ENCODE measurements around the gene MAT2B. TPM values are rescaled to one million over a fixed set of nuclear protein-coding genes. Genes with fewer than 3 reads are reported as not detected.

Gene MAT2B
- total and polyA plus RNA-seq, 4 donors: 34.5 to 69.7 (median 52.6) TPM

DNA sequence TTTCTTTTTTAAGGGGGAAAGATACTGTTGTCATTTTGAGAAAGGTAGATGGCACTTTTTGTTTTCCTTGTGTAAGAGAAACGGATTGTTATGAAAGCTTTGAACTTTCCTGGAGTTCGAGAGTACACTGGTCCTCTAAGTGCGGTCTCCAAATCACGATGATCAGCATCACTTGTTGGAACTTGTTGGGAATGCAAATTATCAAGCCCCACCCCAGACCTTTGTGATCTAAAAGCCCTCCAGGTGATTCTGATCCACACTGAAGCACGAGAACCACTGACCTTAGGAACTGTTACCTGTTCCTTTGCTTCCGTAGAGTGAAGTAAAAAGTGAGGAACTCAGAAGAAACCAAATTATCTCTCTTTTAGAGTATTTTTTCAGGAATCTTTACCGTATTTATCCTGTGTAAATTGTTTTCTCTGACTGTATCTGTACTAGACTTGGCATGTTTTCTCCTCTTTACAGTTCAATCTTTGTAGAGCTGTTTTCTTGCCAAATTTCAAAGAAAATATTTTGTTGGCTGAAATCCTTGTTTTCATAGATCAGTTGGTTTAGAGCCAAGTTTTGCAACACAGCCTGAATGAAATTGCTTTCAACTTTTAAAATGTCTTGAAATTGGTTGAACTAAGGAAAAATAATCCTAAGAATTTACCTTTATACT is 4.0 kb downstream of the MAT2B start:
- 15 to 23% methylated on average over 7 of the region's 7 CpGs for WGBS, 2 donors
- Histone ChIP-seq H3K27me3 (ENCODE audit: control insufficient read depth in 3 of 3, insufficient read depth in 3 of 3, low read length in 2 of 3) (no peaks in the 10 kb centered on the region), H3K9ac (ENCODE audit: insufficient read depth in 1 of 2, low read length in 2 of 2) (peak overlapping the region in 1 of 2 donors; percentile 76), H3K4me3 (no peak overlapping the region), H3K4me1 (ENCODE audit: control insufficient read depth in 5 of 5, insufficient read depth in 5 of 5, low read length in 5 of 5) (peaks cover 0 to 48% (median 15%) of the 10 kb centered on the region in 5 donors), H3K36me3 (ENCODE audit: control insufficient read depth in 4 of 4, insufficient read depth in 4 of 4, low read length in 4 of 4) (peaks cover 2 to 17% (median 11%) of the 10 kb centered on the region in 4 donors), H3K9me3 (ENCODE audit: control insufficient read depth in 4 of 4, insufficient read depth in 3 of 4, low read length in 3 of 4) (no peaks in the 10 kb centered on the region), H3K27ac (ENCODE audit: low read depth in 1 of 2, low read length in 1 of 2) (peak overlapping the region; percentile 16 to 53)
- no peak for ATAC-seq (ENCODE audit: insufficient read depth, low FRiP score)
- TF ChIP-seq CTCF (IDR thresholded peaks at IDR 0.05; ENCODE audit: control extremely low read depth, extremely low read depth): no peak
- DNase-seq: peak in 2 of 3 donors; percentile 94

DNA sequence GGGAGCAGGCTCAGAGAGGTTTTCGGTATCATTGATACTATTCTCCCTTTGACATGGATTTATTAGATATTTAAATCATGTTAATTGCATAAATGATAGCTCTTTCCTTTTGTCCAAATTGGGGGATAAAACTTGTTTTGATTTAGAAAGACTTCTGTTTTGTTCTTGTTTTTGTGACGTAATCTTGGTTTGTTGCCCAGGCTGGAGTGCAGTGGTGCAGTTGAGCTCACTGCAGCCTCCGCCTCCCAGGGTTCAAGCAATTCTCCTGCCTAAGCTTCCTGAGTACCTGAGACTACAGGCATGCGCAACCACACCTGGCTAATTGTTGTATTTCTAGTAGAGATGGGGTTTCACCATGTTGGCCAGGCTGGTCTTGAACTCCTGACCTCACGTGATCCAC is 7.1 kb downstream of the MAT2B start:
- peaks cover 11 to 36% (median 26%) of the 10 kb centered on the region in 4 donors for H3K36me3 ChIP-seq (ENCODE audit: control insufficient read depth in 4 of 4, insufficient read depth in 4 of 4, low read length in 4 of 4)
- H3K4me1 ChIP-seq (ENCODE audit: control insufficient read depth in 5 of 5, insufficient read depth in 5 of 5, low read length in 5 of 5): peaks cover 0 to 29% (median 15%) of the 10 kb centered on the region in 5 donors
- ATAC-seq (ENCODE audit: insufficient read depth, low FRiP score): no peak

GRCh38 chr5:163525096-163525495 is 19.7 kb downstream of the MAT2B start:
- Histone ChIP-seq H3K27me3 (ENCODE audit: control insufficient read depth in 3 of 3, insufficient read depth in 3 of 3, low read length in 2 of 3) (no peaks in the 10 kb centered on the region), H3K9ac (ENCODE audit: insufficient read depth in 1 of 2, low read length in 2 of 2) (no peak overlapping the region), H3K9me3 (ENCODE audit: control insufficient read depth in 4 of 4, insufficient read depth in 3 of 4, low read length in 3 of 4) (peaks cover 0 to 3% (median 0%) of the 10 kb centered on the region in 4 donors), H3K4me3 (no peak overlapping the region), H3K36me3 (ENCODE audit: control insufficient read depth in 4 of 4, insufficient read depth in 4 of 4, low read length in 4 of 4) (peaks cover 0 to 9% (median 3%) of the 10 kb centered on the region in 4 donors), H3K4me1 (ENCODE audit: control insufficient read depth in 5 of 5, insufficient read depth in 5 of 5, low read length in 5 of 5) (no peaks in the 10 kb centered on the region), H3K27ac (ENCODE audit: low read depth in 1 of 2, low read length in 1 of 2) (no peak overlapping the region)
- no peak for TF ChIP-seq CTCF (IDR thresholded peaks at IDR 0.05; ENCODE audit: control extremely low read depth, extremely low read depth)
- DNase-seq (no peak), ATAC-seq (ENCODE audit: insufficient read depth, low FRiP score) (no peak)
- 81 to 90% methylated on average over 1 of the region's 1 CpG for WGBS, 2 donors

More for the DNA sequence above, 7.1 kb downstream of the MAT2B start:
- Histone ChIP-seq H3K27me3 (ENCODE audit: control insufficient read depth in 3 of 3, insufficient read depth in 3 of 3, low read length in 2 of 3) (no peaks in the 10 kb centered on the region), H3K9ac (ENCODE audit: insufficient read depth in 1 of 2, low read length in 2 of 2) (no peak overlapping the region), H3K4me3 (no peak overlapping the region), H3K9me3 (ENCODE audit: control insufficient read depth in 4 of 4, insufficient read depth in 3 of 4, low read length in 3 of 4) (no peaks in the 10 kb centered on the region), H3K27ac (ENCODE audit: low read depth in 1 of 2, low read length in 1 of 2) (no peak overlapping the region)
- 82 to 92% methylated on average over 5 of the region's 5 CpGs for WGBS, 2 donors
- no peak for TF ChIP-seq CTCF (IDR thresholded peaks at IDR 0.05; ENCODE audit: control extremely low read depth, extremely low read depth)
- DNase-seq: peak in 1 of 3 donors; percentile 37

Data from lung (tissue), 12 donors.